GM19395 (cell line): Measurements from ENCODE around the gene KMT2B.
"Not testable (repeated sequence)": the region's sequence is repeated elsewhere in the genome, so short reads cannot be mapped to it uniquely, and the experiment has no call there.

Source experiments
- ATAC-seq: cut with Tn5 transposase; IDR thresholded peaks from one replicate; pipeline ENCODE4 v1.9.1; 2021; ENCODE audit warnings: mild to moderate bottlenecking, moderate library complexity; ENCODE audit not compliant: unreplicated experiment

Gene KMT2B

GRCh38 chr19:35717665-35718344 lies at the start of gene KMT2B:
Gene KMT2B, plus strand, starts transcription at chr19:35718003. Its CDS starts 16 bp downstream, at chr19:35718019.
- ATAC-seq: no peak

- no peak for ATAC-seq
Observed at GRCh38 chr19:35669566-35669965, 48.2 kb upstream of the KMT2B start.

- no peak for ATAC-seq
Observed at GRCh38 chr19:35669974-35670373, 47.8 kb upstream of the KMT2B start.

GRCh38 chr19:35670686-35671085 lies 47.1 kb upstream of the KMT2B start:
- no peak for ATAC-seq

- ATAC-seq: no peak
Observed at GRCh38 chr19:35671818-35672217, 46.0 kb upstream of the KMT2B start.

- no peak for ATAC-seq
Observed at GRCh38 chr19:35673121-35673804, 44.5 kb upstream of the KMT2B start.

- no peak for ATAC-seq
Observed at GRCh38 chr19:35675589-35676140, 42.1 kb upstream of the KMT2B start.

- ATAC-seq: no peak
Observed at GRCh38 chr19:35689836-35690235, 28.0 kb upstream of the KMT2B start.

- ATAC-seq: not testable (repeated sequence)
Observed at GRCh38 chr19:35691106-35691505, 26.7 kb upstream of the KMT2B start.

GRCh38 chr19:35692010-35692409 lies 25.8 kb upstream of the KMT2B start:
- no peak for ATAC-seq

GRCh38 chr19:35693422-35693821 lies 24.4 kb upstream of the KMT2B start:
- peak; percentile 17 for ATAC-seq

GRCh38 chr19:35693835-35694599 lies 23.8 kb upstream of the KMT2B start:
- peak; percentile 73 for ATAC-seq

GRCh38 chr19:35695895-35696422 lies 21.8 kb upstream of the KMT2B start:
- no peak for ATAC-seq

- no peak for ATAC-seq
Observed at GRCh38 chr19:35696835-35697234, 21.0 kb upstream of the KMT2B start.

GRCh38 chr19:35702223-35703012 lies 15.4 kb upstream of the KMT2B start:
- ATAC-seq: peak; percentile 92

GRCh38 chr19:35703343-35703742 lies 14.5 kb upstream of the KMT2B start:
- no peak for ATAC-seq

GRCh38 chr19:35704218-35704617 lies 13.6 kb upstream of the KMT2B start, which contains the start of gene ZBTB32:
Gene ZBTB32, plus strand, starts transcription at chr19:35704558. Its CDS starts 10,069 bp downstream, at chr19:35714627.
- no peak for ATAC-seq

- no peak for ATAC-seq
Observed at GRCh38 chr19:35708391-35708790, 9.4 kb upstream of the KMT2B start.

- peak; percentile 43 for ATAC-seq
Observed at GRCh38 chr19:35710784-35711723, 6.7 kb upstream of the KMT2B start.
